ENCODE data around the gene GRIN3B. TPM values are rescaled to one million over a fixed set of nuclear protein-coding genes. Genes with fewer than 3 reads are reported as not detected.

GRIN3B gene
- total and polyA plus RNA-seq, 2 donors from 2014 or later = 0.15 to 0.44 TPM

DNA sequence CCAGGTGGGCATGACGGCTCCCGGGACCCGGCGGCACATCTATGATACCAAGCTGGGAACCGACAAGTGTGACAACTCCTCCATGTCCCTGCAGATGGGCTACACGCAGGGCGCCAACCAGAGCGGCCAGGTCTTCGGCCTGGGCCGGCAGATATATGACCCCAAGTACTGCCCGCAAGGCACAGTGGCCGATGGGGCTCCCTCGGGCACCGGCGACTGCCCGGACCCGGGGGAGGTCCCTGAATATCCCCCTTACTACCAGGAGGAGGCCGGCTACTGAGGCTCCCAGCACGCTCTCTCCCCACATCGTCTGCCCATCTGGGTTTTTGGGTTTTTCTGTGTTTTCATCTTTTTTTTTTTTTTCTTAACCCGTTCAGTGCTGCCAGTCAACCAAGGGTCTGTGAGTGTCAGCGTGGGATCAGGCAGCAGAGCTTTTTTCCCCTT is 37.4 kb downstream of the GRIN3B start:
- Histone ChIP-seq H3K9me3 (ENCODE audit: control insufficient read depth in 2 of 3, insufficient read depth in 1 of 3, low read length in 3 of 3) (no peaks in the 10 kb centered on the region), H3K27me3 (ENCODE audit: control insufficient read depth, insufficient read depth, low read length) (no peaks in the 10 kb centered on the region), H3K4me3 (ENCODE audit: low read length in 3 of 3) (no peak overlapping the region), H3K9ac (ENCODE audit: low read length in 3 of 3) (no peak overlapping the region), H3K36me3 (ENCODE audit: control insufficient read depth in 2 of 3, insufficient read depth in 3 of 3, low read length in 3 of 3) (peaks cover 0 to 2% (median 0%) of the 10 kb centered on the region in 3 donors), H3K27ac (ENCODE audit: low read depth in 2 of 2, low read length in 2 of 2) (peak overlapping the region in 1 of 2 donors; percentile 1), H3K4me1 (ENCODE audit: control insufficient read depth in 2 of 3, insufficient read depth in 2 of 3, low read depth in 1 of 3, low read length in 3 of 3) (peaks cover 0 to 19% (median 9%) of the 10 kb centered on the region in 3 donors)
- DNase-seq = peak in 1 of 5 donors; percentile 75
- no peak for FAIRE-seq
- TF ChIP-seq, protein P1, sequence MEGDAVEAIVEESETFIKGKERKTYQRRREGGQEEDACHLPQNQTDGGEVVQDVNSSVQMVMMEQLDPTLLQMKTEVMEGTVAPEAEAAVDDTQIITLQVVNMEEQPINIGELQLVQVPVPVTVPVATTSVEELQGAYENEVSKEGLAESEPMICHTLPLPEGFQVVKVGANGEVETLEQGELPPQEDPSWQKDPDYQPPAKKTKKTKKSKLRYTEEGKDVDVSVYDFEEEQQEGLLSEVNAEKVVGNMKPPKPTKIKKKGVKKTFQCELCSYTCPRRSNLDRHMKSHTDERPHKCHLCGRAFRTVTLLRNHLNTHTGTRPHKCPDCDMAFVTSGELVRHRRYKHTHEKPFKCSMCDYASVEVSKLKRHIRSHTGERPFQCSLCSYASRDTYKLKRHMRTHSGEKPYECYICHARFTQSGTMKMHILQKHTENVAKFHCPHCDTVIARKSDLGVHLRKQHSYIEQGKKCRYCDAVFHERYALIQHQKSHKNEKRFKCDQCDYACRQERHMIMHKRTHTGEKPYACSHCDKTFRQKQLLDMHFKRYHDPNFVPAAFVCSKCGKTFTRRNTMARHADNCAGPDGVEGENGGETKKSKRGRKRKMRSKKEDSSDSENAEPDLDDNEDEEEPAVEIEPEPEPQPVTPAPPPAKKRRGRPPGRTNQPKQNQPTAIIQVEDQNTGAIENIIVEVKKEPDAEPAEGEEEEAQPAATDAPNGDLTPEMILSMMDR (IDR thresholded peaks at IDR 0.05; ENCODE audit: borderline replicate concordance, extremely low read depth, insufficient read depth) = no peak
- intact Hi-C loops (cut with DNase I) = no loop called here

DNA sequence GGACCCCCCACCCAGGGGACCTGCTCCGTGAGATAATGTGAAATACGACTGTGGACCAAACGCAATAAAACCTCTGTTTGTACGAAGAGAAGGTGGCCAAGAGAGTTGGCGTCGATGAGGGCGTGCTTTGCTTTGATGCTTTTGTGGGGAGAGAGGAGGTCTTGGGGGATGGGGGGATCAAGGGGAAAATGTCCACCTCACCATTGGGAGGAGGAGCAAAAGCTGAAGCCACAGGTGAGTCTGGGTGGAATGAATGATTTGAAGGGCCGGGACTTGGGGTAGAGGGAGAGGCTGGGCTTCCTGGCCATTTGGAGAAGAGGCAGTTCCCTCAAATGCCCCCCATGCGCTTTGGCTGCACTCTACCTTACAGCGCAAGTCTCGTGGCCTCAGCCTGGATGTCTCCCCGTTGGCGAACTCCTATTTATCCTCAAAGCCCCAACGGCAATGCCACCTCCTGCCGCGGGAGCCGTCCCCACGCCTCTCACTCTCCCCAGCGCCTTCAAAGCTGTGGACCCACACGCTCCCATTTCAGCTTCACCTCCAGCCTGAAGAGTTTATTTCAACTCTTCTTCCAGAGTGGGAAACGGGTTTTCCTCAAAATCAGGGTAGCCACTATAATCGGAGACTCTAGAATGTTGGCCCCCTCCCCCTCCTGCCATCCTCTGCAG is 38.9 kb downstream of the GRIN3B start:
- intact Hi-C loops (cut with DNase I) = no loop called here
- DNase-seq = no peak
- H3K9me3 ChIP-seq (ENCODE audit: control insufficient read depth in 2 of 3, insufficient read depth in 1 of 3, low read length in 3 of 3) = no peaks in the 10 kb centered on the region
- H3K4me1 ChIP-seq (ENCODE audit: control insufficient read depth in 2 of 3, insufficient read depth in 2 of 3, low read depth in 1 of 3, low read length in 3 of 3) = peaks cover 0 to 19% (median 9%) of the 10 kb centered on the region in 3 donors
- FAIRE-seq = no peak
- TF ChIP-seq, protein P1 (IDR thresholded peaks at IDR 0.05; ENCODE audit: borderline replicate concordance, extremely low read depth, insufficient read depth) = no peak
- no peak overlapping the region for H3K9ac ChIP-seq (ENCODE audit: low read length in 3 of 3)
- no peak overlapping the region for H3K27ac ChIP-seq (ENCODE audit: low read depth in 2 of 2, low read length in 2 of 2)
- H3K27me3 ChIP-seq (ENCODE audit: control insufficient read depth, insufficient read depth, low read length) = no peaks in the 10 kb centered on the region
- H3K36me3 ChIP-seq (ENCODE audit: control insufficient read depth in 2 of 3, insufficient read depth in 3 of 3, low read length in 3 of 3) = no peaks in the 10 kb centered on the region
- H3K4me3 ChIP-seq (ENCODE audit: low read length in 3 of 3) = peak overlapping the region in 1 of 3 donors; percentile 74

DNA sequence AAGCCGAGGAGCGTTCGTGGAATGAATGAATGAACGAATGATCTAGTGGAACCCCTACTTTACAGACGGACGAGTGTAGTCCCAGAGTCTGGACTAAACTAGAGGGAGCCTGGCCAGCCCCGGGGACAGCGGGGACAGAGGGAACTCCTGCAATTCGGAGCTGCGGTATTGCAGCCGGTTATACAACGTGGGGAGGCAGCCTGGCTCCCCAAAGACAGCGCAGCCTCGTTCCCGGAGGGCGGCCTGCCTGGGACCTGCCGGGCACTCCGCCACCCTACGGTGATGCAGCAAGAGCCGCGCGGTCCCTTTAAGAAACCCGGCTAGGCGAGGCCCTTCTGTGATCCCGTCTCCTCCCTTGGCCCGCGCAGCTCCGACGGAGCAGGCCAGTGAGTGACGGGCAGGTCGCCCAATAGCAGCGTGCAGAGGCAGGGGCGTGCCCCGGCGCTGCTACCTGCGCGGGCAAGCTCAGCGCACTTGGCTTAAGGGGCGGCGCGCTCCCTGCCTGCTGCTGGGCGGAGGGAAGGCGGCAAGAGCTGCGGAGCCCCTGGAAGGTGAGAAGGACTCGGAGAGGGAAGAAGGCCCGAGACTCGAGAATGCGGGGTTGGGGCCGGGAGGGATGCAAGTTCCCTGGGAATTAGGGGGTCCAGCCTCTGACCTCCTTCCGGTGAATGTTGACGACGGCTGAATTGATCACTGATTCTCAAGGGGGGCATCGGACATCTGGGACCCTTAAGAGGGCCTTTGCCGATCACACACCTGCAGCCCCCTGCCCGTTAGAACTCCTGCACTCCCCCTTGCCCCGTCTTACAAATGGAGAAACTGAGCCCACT is 39.6 kb downstream of the GRIN3B start, which contains the start of gene ABCA7:
ABCA7 (plus strand) TSS at position 462 of the 830 bp plus-strand sequence. CDS start 1,255 bp downstream, outside the sequence.
- Histone ChIP-seq H3K9ac (ENCODE audit: low read length in 3 of 3) (peak within 1 kb of the TSS; percentile 26 to 71 (median 27)), H3K4me3 (ENCODE audit: low read length in 3 of 3) (peak within 1 kb of the TSS; percentile 46 to 74 (median 51)), H3K27me3 (ENCODE audit: control insufficient read depth, insufficient read depth, low read length) (no peaks in the 10 kb centered on the region), H3K27ac (ENCODE audit: low read depth in 2 of 2, low read length in 2 of 2) (peak within 1 kb of the TSS in 1 of 2 donors; percentile 43), H3K36me3 (ENCODE audit: control insufficient read depth in 2 of 3, insufficient read depth in 3 of 3, low read length in 3 of 3) (no peaks in the 10 kb centered on the region), H3K4me1 (ENCODE audit: control insufficient read depth in 2 of 3, insufficient read depth in 2 of 3, low read depth in 1 of 3, low read length in 3 of 3) (peaks cover 0 to 19% (median 9%) of the 10 kb centered on the region in 3 donors), H3K9me3 (ENCODE audit: control insufficient read depth in 2 of 3, insufficient read depth in 1 of 3, low read length in 3 of 3) (no peaks in the 10 kb centered on the region)
- FAIRE-seq (no peak), DNase-seq (peak; percentile 98 to 99 (median 99))
- TF ChIP-seq, protein P1 (IDR thresholded peaks at IDR 0.05; ENCODE audit: borderline replicate concordance, extremely low read depth, insufficient read depth) = peak; percentile 17
- intact Hi-C loops (cut with DNase I) = no loop called here
